WI38 (cell line): ENCODE results near the gene FZR1.

Source experiments
- H3K4me3 ChIP-seq: 2 replicates; pipeline ENCODE4 v1.5.1; 2011; ENCODE audit warnings: low read depth, mild to moderate bottlenecking, control low read depth, low read length
- TF ChIP-seq, protein P1 (sequence below): IDR thresholded peaks from 2 replicates; pipeline ENCODE4 v1.5.1; 2012; ENCODE audit warnings: low read depth, mild to moderate bottlenecking, control low read depth, low read length

FZR1 gene

DNA sequence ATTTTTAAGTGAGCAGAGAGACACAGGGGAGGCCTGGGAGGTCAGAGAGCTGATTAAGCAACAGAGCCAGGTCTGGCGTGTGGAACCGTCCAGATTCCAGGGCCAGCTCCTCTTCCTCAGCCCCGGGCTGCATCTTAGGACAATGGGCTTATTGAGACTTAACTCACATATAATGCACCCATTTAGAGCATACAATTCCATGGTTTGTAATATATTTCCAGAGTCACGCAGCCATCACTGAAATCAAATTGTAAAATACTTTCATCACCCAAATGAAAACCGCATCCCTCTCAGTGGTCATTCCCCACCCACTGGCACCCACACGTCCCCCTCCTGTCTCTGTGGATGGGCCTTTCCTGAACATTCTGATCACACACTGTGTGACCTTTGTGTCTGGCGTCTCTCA lies 64.5 kb downstream of the FZR1 start:
- H3K4me3 ChIP-seq = no peak overlapping the region
- TF ChIP-seq, protein P1, sequence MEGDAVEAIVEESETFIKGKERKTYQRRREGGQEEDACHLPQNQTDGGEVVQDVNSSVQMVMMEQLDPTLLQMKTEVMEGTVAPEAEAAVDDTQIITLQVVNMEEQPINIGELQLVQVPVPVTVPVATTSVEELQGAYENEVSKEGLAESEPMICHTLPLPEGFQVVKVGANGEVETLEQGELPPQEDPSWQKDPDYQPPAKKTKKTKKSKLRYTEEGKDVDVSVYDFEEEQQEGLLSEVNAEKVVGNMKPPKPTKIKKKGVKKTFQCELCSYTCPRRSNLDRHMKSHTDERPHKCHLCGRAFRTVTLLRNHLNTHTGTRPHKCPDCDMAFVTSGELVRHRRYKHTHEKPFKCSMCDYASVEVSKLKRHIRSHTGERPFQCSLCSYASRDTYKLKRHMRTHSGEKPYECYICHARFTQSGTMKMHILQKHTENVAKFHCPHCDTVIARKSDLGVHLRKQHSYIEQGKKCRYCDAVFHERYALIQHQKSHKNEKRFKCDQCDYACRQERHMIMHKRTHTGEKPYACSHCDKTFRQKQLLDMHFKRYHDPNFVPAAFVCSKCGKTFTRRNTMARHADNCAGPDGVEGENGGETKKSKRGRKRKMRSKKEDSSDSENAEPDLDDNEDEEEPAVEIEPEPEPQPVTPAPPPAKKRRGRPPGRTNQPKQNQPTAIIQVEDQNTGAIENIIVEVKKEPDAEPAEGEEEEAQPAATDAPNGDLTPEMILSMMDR = no peak

DNA sequence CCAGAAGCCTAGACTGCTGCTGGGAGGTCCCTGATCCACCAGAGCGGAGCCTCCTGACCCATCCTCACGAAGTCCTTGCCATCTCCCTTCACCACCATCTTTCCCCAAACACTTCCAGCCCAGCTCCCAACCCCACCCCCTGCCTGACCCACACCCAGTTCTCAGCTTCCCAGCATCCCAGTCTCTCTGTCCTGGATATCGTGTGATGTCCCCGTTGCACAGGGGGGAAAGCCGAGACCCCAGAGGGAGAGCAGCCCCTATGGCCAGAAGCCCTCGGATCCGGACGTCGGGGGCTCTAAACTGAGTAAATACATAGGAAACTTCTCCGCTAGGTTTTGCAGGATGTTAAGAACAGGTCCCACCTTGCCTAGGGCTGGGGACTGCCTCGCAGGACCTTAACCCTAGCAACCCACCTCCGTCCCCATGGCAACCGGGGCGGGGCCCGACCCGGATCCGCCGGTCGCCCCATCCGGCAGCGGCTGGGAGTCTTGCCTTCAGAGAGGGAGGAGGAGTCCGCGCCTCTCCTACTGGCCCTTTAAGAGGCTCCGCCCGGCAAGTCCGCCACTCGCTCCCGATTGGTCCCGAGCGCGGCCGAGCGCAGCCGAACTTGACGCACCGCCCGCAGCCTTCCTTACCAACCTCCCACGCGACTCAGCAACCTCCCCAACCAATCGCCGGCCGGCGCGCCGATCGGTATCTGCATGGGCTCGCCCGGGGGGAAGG lies 66.2 kb downstream of the FZR1 start:
- H3K4me3 ChIP-seq = peak overlapping the region; percentile 68

DNA sequence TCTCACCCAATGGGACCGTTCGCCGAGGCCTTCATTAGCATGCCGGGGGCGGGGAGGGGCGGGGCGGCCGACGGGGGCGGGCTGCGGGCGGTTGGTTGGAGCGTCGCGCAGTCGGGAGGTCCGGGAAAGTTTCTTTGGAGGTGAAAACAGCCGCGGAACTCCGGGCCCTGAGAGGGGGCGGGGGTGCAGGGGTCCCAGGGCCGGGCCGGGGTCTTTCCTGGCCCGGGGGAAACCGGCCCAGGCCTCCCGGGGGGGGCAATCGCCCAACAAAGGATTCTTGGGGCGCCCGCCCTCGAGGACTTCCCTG lies 66.7 kb downstream of the FZR1 start, which contains the start of gene HMG20B:
TSS of gene HMG20B (plus strand) at position 90 of the 307 bp plus-strand sequence. CDS start 366 bp downstream, outside the sequence.
- H3K4me3 ChIP-seq = peak within 1 kb of the TSS; percentile 91
- TF ChIP-seq, protein P1 = no peak

More for the DNA sequence above, 66.2 kb downstream of the FZR1 start:
- TF ChIP-seq, protein P1 = no peak

DNA sequence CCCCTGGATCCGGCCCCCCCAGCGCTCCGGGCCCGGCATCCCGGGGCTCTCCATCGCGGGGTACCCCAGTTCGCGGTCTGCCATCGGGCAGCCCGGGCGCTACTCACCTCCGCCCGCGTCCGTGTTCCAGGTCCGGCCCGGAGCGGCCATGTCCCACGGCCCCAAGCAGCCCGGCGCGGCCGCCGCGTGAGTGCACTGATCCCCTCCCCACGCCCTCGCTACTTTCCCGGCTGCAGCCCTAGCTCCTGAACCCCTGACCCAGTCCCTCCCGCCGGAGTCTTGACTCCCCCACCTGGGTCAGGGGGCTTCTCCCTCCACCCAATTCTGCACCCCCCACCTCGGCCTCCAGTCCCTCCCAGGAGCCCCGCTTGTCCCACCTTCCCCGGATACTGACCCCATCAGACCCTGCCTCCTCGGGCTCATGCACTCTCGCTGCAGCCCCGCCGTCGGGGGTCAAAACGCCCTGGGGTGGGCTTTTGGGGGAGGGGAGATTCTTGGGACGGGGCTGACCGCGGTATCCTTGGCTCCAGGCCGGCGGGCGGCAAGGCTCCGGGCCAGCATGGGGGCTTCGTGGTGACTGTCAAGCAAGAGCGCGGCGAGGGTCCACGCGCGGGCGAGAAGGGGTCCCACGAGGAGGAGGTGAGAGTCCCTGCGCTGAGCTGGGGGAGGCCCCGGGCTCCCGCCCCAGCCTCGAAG lies 67.2 kb downstream of the FZR1 start:
- H3K4me3 ChIP-seq = peak overlapping the region; percentile 91
- TF ChIP-seq, protein P1 = no peak

DNA sequence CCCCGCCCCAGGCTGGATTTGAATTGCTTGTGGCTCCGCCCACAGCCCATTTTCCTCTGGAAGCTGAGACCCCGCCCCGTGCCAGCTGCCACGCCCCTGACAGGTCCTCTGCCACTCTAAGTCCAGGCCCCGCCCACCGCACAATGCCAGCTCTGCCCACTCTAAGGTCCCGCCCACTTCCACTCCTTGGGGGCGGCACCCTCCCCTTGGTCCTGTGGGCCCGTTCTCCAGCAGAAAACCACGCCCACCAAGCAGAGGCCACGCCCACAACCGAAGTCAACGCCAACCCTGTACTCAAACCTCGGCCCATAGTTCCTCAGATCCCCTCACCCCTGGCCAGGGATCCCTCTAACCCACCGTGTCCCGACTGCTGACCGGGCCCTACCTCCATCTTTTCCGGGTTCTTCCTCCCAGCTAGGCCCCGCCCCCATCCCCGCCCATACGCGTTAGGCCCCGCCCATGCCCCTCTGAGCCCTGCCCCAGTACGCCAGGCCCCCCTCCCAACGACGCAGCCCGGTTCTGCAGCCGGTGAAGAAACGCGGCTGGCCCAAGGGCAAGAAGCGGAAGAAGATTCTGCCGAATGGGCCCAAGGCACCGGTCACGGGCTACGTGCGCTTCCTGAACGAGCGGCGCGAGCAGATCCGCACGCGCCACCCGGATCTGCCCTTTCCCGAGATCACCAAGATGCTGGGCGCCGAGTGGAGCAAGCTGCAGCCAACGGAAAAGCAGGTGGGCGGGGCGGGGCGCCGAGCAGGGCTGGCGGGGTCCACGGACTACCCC lies 67.9 kb downstream of the FZR1 start:
- TF ChIP-seq, protein P1 = no peak
- H3K4me3 ChIP-seq = peak overlapping the region; percentile 91

DNA sequence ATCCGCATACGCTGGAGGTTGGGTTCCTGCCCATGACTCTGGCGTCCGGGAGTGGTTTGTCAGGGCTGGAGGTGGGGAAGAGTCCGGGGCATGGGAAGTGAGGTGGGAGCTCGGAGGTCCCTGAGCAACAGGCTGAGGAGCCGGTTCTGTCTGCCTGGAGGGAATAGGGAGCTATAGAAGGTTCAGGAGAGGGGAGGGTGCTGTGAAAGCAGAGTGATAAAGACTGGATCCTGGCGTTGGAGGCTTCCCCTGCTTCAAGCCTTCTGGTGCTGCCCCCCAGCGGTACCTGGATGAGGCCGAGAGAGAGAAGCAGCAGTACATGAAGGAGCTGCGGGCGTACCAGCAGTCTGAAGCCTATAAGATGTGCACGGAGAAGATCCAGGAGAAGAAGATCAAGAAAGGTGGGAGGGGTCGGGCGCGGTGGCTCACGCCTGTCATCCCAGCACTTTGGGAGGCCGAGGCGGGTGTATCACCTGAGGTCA lies 69.2 kb downstream of the FZR1 start:
- no peak overlapping the region for H3K4me3 ChIP-seq
- TF ChIP-seq, protein P1 = no peak
